Omental fat pad (tissue), 4 donors: ENCODE results near the gene MLYCD. TPM values are rescaled to one million over a fixed set of nuclear protein-coding genes. Genes with fewer than 3 reads are reported as not detected.

Experiments
- total RNA-seq, 4 donors: library from RNA; depleted of rRNA; stranded (reverse); fragments of >200 nt; gene quantifications; one replicate each; pipeline ENCODE4 v1.1.0, GENCODE V29; 2016

Gene MLYCD
- total RNA-seq, 4 donors from 2014 or later = 8.4 to 17.8 (median 10.6) TPM

Other genes with a start within 250 kb of the MLYCD start
- 10 to 100 TPM; 20.0 to 25.1 (median 21.9) TPM for gene HSBP1, start 91.1 kb upstream of the MLYCD start, total RNA-seq
- gene OSGIN1, start 54.1 kb downstream of the MLYCD start, total RNA-seq = 10 to 100 TPM in 3 of 4 donors, 1 to 10 TPM in 1; 5.9 to 15.7 (median 13.3) TPM
- under 1 TPM in 1 of 4 donors, not detected in 3; 0.65 TPM for gene NECAB2, start 69.1 kb downstream of the MLYCD start, total RNA-seq
- gene SLC38A8, start 143.7 kb downstream of the MLYCD start, total RNA-seq = not detected
- gene MBTPS1, start 217.8 kb downstream of the MLYCD start, total RNA-seq = 100 to 1,000 TPM in 1 of 4 donors, 10 to 100 TPM in 3; 75.3 to 100 (median 84.3) TPM
- gene HSDL1, start 246.1 kb downstream of the MLYCD start, total RNA-seq = 10 to 100 TPM in 3 of 4 donors, 1 to 10 TPM in 1; 8.8 to 21.4 (median 15.8) TPM
- gene DNAAF1, start 246.2 kb downstream of the MLYCD start, total RNA-seq = under 1 TPM in 3 of 4 donors, not detected in 1; 0.28 to 0.48 (median 0.32) TPM